Caco-2 (cell line): Measurements from ENCODE around the gene PHF21B. TPM values are rescaled to one million over a fixed set of nuclear protein-coding genes. Genes with fewer than 3 reads are reported as not detected.

ENCODE experiments used
- BruUV-seq: library from RNA; stranded (reverse); fragments of 400-500 nt; replicated peaks from 2 replicates; lab custom pipeline; 2021; lab: Mats Ljungman, UMichigan
- CTCF ChIA-PET: fragments of 300-600 bp; sonication (Branson Sonifier 250); formaldehyde crosslinking; loops from one replicate; lab custom pipeline; 2022; ENCODE audit warnings: antibody characterized with exemption; lab: Charles Lee
- POLR2A ChIA-PET: fragments of 300-600 bp; sonication (Branson Sonifier 250); formaldehyde crosslinking; loops from one replicate; lab custom pipeline; 2022; ENCODE audit warnings: antibody characterized with exemption; lab: Charles Lee
- DNase-seq, 2 experiments: peaks; one replicate each; pipeline versions ENCODE4 v3.0.0 to v3.0.0-alpha.2; 2020 to 2022
- H3K27me3 ChIP-seq: replicated peaks from 2 replicates; pipeline ENCODE4 v1.6.0; 2011; ENCODE audit warnings: low read length; ENCODE audit not compliant: control insufficient read depth, insufficient read depth
- H3K36me3 ChIP-seq: 2 replicates; pipeline ENCODE4 v1.5.1; 2011; ENCODE audit warnings: low read length; ENCODE audit not compliant: control insufficient read depth, insufficient read depth
- H3K4me1 ChIP-seq: fragments of 250-450 bp; sonication (Bioruptor Pico); 2 replicates; pipeline ENCODE4 v1.5.1; 2020; ENCODE audit warnings: mild to moderate bottlenecking
- H3K4me3 ChIP-seq: 2 replicates; pipeline ENCODE4 v1.5.1; 2011; ENCODE audit warnings: low read depth, mild to moderate bottlenecking, control low read depth, low read length
- H3K9me3 ChIP-seq: fragments of 250-450 bp; sonication (Bioruptor Pico); 2 replicates; pipeline ENCODE4 v1.5.1; 2020; ENCODE audit warnings: mild to moderate bottlenecking, moderate library complexity
- H3K27ac Mint-ChIP-seq: one replicate; pipeline ENCODE4 v1.8.0; 2022; ENCODE audit warnings: mixed read lengths; ENCODE audit not compliant: unreplicated experiment
- H3K27me3 Mint-ChIP-seq: one replicate; pipeline ENCODE4 v1.8.0; 2022; ENCODE audit warnings: mixed read lengths; ENCODE audit not compliant: insufficient read depth, unreplicated experiment
- H3K36me3 Mint-ChIP-seq: one replicate; pipeline ENCODE4 v1.8.0; 2022; ENCODE audit warnings: mild to moderate bottlenecking, mixed read lengths; ENCODE audit not compliant: insufficient read depth, unreplicated experiment
- H3K4me1 Mint-ChIP-seq: one replicate; pipeline ENCODE4 v1.8.0; 2022; ENCODE audit warnings: low read depth, mixed read lengths; ENCODE audit not compliant: unreplicated experiment
- H3K4me3 Mint-ChIP-seq: one replicate; pipeline ENCODE4 v1.8.0; 2022; ENCODE audit warnings: mild to moderate bottlenecking, moderate library complexity, mixed read lengths; ENCODE audit not compliant: unreplicated experiment
- H3K9me3 Mint-ChIP-seq: one replicate; pipeline ENCODE4 v1.8.0; 2022; ENCODE audit warnings: mixed read lengths; ENCODE audit not compliant: unreplicated experiment
- CTCF ChIP-seq, 2 experiments: fragments of 200-600 bp in 1 of 2; IDR thresholded peaks; 1 replicate in 1 of 2; 2 replicates in 1 of 2; pipeline versions ENCODE4 v1.5.1 to v1.8.0; 2011 to 2022; ENCODE audit warnings: antibody characterized with exemption in 1 of 2, control low read depth in 1 of 2, inconsistent platforms in 1 of 2, low read depth in 1 of 2, low read length in 1 of 2, mild to moderate bottlenecking in 1 of 2, moderate library complexity in 1 of 2; ENCODE audit not compliant: insufficient read depth in 1 of 2, severe bottlenecking in 1 of 2, unreplicated experiment in 1 of 2
- intact Hi-C: fragments of 100-400 bp; cut with micrococcal nuclease; formaldehyde crosslinking; loops from one replicate; pipeline ENCODE4 v1.10.0; 2022; ENCODE audit not compliant: unreplicated experiment
- total RNA-seq: library from RNA; stranded (reverse); gene quantifications from 2 replicates; pipeline ENCODE4 v1.2.3, GENCODE V29; 2022

PHF21B gene
- total RNA-seq, 1 experiment from 2014 or later = 0.98 TPM

- Histone ChIP-seq H3K9me3 (no peaks in the 10 kb centered on the region), H3K36me3 (no peaks in the 10 kb centered on the region), H3K4me3 (no peak overlapping the region), H3K27me3 (peaks cover 1% of the 10 kb centered on the region), H3K4me1 (no peaks in the 10 kb centered on the region)
- no peaks in the 10 kb centered on the region for H3K4me1 Mint-ChIP-seq
- H3K4me3 Mint-ChIP-seq = no peak overlapping the region
- DNase-seq = no peak
- no peaks in the 10 kb centered on the region for H3K9me3 Mint-ChIP-seq
- intact Hi-C loops = no loop called here
- BruUV-seq = no TSS peak
- CTCF ChIA-PET = no interaction called here
- no peak for TF ChIP-seq CTCF (IDR thresholded peaks at IDR 0.05; ENCODE audit: insufficient read depth in 1 of 2, low read depth in 1 of 2, low read length in 1 of 2, severe bottlenecking in 1 of 2, unreplicated experiment in 1 of 2)
- peaks cover 19% of the 10 kb centered on the region for H3K27me3 Mint-ChIP-seq
- POLR2A ChIA-PET = no interaction called here
- H3K36me3 Mint-ChIP-seq = no peaks in the 10 kb centered on the region
- H3K27ac Mint-ChIP-seq = no peak overlapping the region
Measured at GRCh38 chr22:45033136-45033535, 23.3 kb upstream of the PHF21B start.

DNA sequence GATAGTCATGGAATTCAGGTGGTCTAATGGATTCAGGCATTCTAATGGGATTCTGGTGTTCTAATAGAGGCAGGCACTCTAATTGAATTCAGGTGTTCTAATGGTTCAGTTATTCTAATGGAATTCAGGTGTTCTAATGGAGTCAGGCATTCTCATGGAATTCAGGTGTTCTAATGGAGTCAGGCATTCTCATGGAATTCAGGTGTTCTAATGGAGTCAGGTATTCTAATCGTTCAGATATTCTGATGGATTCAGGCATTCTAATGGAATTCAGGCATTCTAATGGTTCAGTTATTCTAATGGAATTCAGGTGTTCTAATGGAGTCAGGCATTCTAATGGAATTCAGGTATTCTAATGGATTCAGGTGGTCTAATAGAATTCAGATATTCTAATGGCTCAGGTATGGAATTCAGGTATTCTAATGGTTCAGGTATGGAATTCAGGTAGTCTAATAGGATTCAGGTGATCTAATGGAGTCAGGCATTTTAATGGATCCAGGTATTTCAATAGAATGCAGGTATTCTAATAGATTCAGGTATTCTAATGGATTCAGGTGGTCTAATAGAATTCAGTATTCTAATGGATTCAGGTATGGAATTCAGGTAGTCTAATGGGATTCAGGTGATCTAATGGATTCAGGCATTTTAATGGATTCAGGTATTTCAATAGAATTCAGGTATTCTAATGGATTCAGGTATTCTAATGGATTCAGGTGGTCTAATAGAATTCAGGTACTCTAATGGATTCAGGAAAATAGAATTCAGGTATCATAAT, 22.0 kb upstream of the PHF21B start:
- Mint-ChIP-seq H3K27me3 (peaks cover 19% of the 10 kb centered on the region), H3K9me3 (no peaks in the 10 kb centered on the region), H3K36me3 (no peaks in the 10 kb centered on the region), H3K4me3 (no peak overlapping the region), H3K27ac (no peak overlapping the region), H3K4me1 (no peaks in the 10 kb centered on the region)
- no peaks in the 10 kb centered on the region for H3K9me3 ChIP-seq
- DNase-seq = no peak
- peaks cover 1% of the 10 kb centered on the region for H3K27me3 ChIP-seq
- intact Hi-C loops = no loop called here
- no peak for TF ChIP-seq CTCF (IDR thresholded peaks at IDR 0.05; ENCODE audit: insufficient read depth in 1 of 2, low read depth in 1 of 2, low read length in 1 of 2, severe bottlenecking in 1 of 2, unreplicated experiment in 1 of 2)
- H3K4me1 ChIP-seq = no peaks in the 10 kb centered on the region
- POLR2A ChIA-PET = no interaction called here
- H3K36me3 ChIP-seq = no peaks in the 10 kb centered on the region
- H3K4me3 ChIP-seq = no peak overlapping the region
- CTCF ChIA-PET = no interaction called here
- BruUV-seq = no TSS peak

DNA sequence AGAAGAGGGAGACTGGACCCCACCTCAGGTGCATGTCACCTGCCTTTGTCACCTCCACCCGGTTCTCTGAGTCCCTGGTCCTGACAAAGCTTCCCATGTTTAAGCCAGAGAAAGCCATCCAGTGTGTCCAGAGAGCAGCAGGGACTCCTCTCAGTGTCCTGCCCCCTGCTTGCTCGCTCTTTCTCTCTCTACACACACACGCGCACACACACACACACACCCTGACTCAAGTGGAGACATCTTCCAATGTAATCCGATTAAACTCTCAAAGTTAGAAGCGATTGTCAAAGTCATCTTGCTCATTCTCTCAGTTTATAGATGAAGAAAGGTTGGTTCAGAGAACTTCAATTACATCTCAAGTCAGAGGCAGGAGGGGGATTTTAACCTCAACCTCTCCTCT, 19.7 kb upstream of the PHF21B start:
- Histone ChIP-seq H3K4me3 (no peak overlapping the region), H3K27me3 (no peaks in the 10 kb centered on the region; the same call in 1 of the 2 replicates), H3K9me3 (no peaks in the 10 kb centered on the region), H3K4me1 (no peaks in the 10 kb centered on the region), H3K36me3 (no peaks in the 10 kb centered on the region)
- intact Hi-C loops = no loop called here
- ChIA-PET CTCF (no interaction called here), POLR2A (no interaction called here)
- no peak for TF ChIP-seq CTCF (IDR thresholded peaks at IDR 0.05; ENCODE audit: insufficient read depth in 1 of 2, low read depth in 1 of 2, low read length in 1 of 2, severe bottlenecking in 1 of 2, unreplicated experiment in 1 of 2)
- no peak overlapping the region for H3K27ac Mint-ChIP-seq
- H3K9me3 Mint-ChIP-seq = no peaks in the 10 kb centered on the region
- peaks cover 14% of the 10 kb centered on the region for H3K27me3 Mint-ChIP-seq
- BruUV-seq = no TSS peak
- DNase-seq = no peak
- H3K4me3 Mint-ChIP-seq = no peak overlapping the region
- H3K4me1 Mint-ChIP-seq = no peaks in the 10 kb centered on the region
- H3K36me3 Mint-ChIP-seq = no peaks in the 10 kb centered on the region
